GM21423 (cell line): ENCODE data around the gene FGL2.
"Not testable (repeated sequence)": the region's sequence is repeated elsewhere in the genome, so short reads cannot be mapped to it uniquely, and the experiment has no call there.

Source experiments
- ATAC-seq: cut with Tn5 transposase; IDR thresholded peaks from one replicate; pipeline ENCODE4 v1.9.1; 2021; ENCODE audit warnings: mild to moderate bottlenecking, moderate library complexity; ENCODE audit not compliant: unreplicated experiment

FGL2 gene

DNA sequence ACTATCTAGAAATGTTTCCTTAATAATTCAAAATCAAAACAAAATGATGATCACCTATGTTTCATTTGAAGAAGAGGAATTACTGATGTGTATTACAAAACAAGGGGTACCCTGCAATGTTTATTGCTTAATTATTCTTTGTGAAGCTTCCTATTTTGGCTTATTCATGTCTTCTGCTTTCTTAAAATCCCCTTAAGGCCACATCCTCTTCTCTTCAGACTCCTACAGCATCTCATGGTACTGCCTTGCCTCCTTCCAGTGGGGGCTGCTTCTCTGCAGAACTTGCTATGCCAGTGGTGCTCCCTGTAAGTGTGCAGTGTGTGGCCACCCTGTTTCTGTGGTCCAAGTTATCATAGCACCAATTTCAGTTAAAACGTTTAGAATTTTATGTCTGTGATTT is 42.2 kb downstream of the FGL2 start:
- ATAC-seq: peak; percentile 68

DNA sequence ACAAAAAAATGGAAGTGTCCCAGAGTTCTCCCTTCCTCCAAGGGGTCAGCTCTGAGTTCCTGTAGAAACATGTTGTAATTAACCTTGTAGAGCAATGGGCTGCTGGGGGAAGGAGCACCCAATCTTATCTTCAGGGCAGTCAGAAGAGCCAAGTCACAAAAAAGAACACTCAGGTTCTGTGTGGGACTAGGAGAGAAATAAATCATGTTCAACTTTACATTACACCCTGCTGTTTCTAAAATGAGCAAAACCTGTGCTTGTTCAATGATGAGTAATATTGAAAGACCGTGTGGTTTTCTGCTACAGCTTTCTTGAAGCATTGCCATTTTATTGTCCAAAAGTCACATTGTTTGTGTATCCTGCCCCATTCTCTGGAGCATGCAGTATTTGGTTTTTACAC is 42.6 kb downstream of the FGL2 start:
- ATAC-seq: peak; percentile 86

- not testable (repeated sequence) for ATAC-seq
Measured at GRCh38 chr7:77155601-77156377, 43.8 kb downstream of the FGL2 start.

DNA sequence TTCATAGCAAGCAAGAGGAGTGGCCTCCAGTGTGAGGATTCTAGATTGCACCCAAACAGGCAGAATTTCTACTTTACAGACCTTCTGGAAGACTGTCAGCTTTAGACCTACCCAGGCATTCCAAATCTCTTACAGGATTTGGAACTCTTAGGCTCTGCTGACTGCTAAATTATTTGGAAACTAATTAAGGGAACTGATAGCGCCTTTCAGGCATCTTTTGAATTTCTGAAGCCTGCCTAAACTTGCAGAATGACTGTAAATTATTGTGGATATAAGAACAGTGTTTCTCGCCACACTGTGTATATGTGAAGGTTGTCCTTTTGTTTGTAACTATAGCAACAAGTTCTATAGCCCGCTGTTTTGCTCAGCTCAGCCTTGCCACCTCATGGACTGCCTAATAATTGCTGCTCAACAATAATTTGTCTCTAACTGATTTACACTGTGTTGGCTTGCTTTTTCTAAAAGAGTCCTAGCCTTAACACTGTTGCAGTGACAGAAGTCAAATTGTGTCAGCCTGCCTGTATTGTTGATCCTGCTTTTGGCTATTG is 44.6 kb downstream of the FGL2 start:
- ATAC-seq: peak; percentile 42

- not testable (repeated sequence) for ATAC-seq
Measured at GRCh38 chr7:77152232-77152631, 47.4 kb downstream of the FGL2 start.
